ENCODE results near the gene METTL16.
"Not testable (repeated sequence)": the region's sequence is repeated elsewhere in the genome, so short reads cannot be mapped to it uniquely, and the experiment has no call there.

The METTL16 gene

DNA sequence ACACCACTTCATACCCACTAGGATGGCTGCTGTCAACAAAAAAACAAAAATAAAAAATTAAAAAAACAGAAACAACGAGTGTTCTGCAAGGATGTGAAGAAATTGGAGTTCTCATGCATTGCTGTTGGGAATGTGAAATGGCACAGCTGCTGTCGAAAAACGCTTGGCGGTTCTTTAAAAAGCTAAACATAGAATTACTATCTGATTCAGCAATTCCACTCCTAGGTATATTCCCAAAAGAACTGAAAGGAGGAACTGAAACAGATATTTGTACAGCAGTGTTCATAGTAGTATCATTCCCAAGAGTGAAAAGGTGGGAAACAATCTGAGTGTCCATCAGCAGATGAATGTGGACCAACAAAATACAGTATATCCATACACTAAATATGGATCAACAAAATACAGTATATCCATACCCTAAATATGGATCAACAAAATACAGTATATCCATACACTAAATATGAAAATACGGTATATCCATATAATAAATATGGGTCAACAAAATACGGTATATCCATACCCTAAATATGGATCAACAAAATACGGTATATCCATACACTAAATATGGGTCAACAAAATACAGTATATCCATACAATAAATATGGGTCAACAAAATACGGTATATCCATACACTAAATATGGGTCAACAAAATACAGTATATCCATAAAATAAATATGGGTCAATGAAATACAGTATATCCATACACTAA, 8.7 kb downstream of the METTL16 start:
- DNase-seq = no peak

GRCh38 chr17:2500446-2500845, 11.2 kb downstream of the METTL16 start:
- DNase-seq = no peak

DNA sequence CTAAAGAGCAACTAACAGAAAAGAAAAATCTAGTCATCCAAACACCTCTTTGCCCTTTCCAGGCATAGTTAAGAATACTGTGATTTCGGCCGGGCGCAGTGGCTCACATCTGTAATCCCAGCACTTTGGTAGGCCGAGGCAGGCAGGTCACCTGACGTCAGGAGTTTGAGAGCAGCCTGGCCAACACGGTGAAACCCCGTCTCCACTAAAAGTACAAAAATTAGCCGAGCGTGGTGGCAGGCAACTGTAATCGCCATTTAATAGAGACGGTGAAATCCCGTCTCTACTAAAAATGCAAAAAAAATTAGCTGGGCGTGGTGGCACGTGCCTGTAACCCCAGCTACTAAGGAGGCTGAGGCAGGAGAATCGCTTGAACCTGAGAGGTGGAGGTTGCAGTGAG, 22.4 kb downstream of the METTL16 start:
- not testable (repeated sequence) for DNase-seq

DNA sequence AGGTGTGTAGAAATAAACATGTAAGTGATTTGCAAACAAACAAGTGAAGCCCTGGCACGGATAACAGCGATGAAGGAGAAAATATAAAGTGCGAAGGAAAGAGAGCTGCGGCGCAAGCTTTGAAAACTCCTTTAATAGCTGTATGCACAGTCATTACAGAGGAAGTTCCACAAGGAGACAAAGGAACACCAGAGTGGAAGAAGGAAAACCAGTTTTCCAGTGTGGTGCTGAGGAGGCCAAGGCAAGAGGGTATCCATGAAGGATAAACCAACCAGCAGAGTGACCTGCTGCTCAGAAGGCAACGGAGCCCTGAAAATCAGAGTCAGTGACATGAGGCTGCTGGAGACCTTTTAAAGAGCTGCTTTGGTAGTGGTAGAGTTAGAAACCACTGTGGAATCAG, 24.4 kb downstream of the METTL16 start:
- no peak for DNase-seq

DNA sequence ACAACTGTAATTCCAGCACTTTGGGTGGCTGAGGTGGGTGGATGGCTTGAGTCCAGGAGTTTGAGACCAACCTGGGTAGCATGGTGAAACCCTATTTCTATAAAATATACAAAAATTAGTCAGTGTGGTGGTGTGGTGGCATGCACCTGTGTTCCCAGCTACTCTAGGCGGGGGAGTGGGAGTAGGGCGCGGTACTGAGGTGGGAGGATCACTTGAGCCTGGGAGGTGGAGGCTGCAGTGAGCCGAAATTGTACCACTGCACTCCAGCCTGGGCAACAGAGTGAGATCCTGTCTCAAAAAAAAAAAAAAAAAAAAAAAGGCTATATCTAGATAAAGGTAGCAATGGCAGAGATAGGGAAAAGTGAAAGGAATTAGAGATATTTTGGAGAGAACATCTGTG, 25.0 kb downstream of the METTL16 start:
- not testable (repeated sequence) for DNase-seq

GRCh38 chr17:2485970-2486369, 25.7 kb downstream of the METTL16 start:
- DNase-seq = no peak

DNA sequence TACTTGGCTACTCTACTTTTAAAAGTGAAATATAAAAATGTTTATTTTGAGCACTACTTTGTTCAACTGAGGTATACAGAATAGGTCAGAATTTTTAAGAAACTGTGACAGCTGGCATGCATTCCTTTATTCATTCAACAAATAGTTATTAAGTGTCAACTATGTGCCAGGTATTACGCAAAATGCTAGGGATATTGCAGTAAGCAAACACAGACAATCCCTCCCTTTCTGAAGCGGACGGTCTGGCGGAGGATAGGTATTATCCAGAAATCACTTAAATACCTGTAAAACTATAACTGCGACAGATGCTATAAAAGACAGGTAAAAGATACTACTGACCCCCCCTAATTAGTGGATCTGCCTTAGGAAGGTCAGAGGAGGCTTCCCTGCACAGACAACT, 26.1 kb downstream of the METTL16 start:
- DNase-seq = no peak

DNA sequence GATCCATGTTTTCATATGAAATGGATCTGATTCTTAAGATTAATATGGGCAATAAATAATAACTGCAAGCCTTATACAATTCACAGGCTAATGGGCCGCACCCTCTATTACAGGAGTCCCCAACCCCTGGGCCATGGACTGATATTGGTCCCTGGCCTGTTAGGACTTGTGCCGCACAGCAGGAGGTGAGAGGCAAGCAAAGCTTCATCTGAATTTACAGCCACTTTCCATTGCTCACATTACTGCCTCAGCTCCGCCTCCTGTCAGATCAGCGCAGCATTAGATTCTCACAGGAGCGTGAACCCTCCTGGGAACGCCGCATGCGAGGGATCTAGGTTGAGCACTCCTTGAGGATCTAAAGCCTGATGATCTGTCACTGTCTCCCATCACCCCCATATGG, 26.8 kb downstream of the METTL16 start:
- DNase-seq = peak; percentile 70

DNA sequence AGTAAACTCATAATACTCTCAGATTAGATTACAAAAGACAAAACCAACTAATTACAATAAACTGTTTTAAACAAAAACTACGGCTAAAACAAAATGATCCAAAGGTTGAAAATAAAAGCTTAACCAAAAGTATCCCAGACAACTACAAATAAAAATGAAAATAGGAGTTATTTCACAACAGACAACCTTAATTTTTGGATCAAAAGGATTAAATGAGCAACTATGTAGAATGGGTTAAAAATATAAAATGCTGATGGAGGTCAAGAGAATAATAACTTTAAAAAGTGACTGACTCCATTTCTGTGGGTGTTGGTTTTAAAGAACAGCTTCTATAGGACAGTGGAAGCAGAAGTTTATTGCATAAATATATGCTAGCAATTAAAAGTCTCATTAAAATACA, 28.6 kb downstream of the METTL16 start:
- no peak for DNase-seq

- no peak for DNase-seq
These were observed 29.5 kb downstream of the METTL16 start for GRCh38 chr17:2482218-2482617.

GRCh38 chr17:2481760-2482159, 29.9 kb downstream of the METTL16 start:
- DNase-seq = no peak

- DNase-seq = no peak
These were observed 33.2 kb downstream of the METTL16 start for GRCh38 chr17:2478458-2478857.

DNA sequence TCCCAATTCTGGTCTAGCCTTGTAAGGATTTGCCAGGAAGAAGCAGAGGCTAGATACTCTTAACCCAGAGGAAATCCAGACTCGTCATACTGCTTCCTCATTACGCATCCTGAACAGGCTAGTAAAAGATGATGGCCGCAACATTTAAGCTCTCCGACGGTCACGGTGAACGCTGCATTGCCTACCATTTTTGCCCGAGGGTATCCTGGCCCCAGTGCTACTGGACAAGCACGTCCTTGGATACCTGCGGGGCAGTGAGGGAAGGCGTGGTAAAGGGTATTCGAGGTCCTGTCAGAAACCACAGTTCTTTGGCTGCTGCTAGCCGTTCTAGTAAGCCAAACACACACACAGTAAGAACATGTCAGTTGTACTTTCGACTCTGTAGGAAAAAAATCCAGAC, 36.6 kb downstream of the METTL16 start:
- DNase-seq = no peak

GRCh38 chr17:2474371-2474770, 37.3 kb downstream of the METTL16 start:
- no peak for DNase-seq

GRCh38 chr17:2468270-2468669, 43.4 kb downstream of the METTL16 start:
- DNase-seq = no peak

- no peak for DNase-seq
These were observed 44.8 kb downstream of the METTL16 start for GRCh38 chr17:2466931-2467330.

- no peak for DNase-seq
These were observed 49.2 kb downstream of the METTL16 start for GRCh38 chr17:2462481-2462880.

GRCh38 chr17:2459917-2460271, 51.8 kb downstream of the METTL16 start:
- DNase-seq = no peak

GRCh38 chr17:2457913-2458312, 53.8 kb downstream of the METTL16 start:
- no peak for DNase-seq

DNA sequence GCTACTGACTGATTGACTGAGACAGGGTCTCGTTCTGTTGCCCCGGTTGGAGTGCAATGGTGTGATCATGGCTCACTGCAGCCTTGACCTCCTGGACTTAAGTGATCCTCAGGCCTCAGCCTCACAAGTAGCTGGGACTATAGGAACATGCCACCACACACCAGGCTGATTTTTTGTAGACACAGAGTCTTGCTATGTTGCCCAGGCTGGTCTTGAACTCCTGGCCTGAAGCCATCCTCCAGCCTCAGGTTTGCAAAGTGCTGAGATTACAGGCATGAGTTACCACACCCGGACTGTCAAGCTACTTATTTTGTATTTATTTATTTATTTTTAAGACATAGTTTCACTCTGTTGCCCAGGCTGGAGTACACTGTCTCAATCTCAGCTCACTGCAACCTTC, 55.2 kb downstream of the METTL16 start:
- no peak for DNase-seq

GRCh38 chr17:2455956-2456355, 55.7 kb downstream of the METTL16 start:
- no peak for DNase-seq

DNA sequence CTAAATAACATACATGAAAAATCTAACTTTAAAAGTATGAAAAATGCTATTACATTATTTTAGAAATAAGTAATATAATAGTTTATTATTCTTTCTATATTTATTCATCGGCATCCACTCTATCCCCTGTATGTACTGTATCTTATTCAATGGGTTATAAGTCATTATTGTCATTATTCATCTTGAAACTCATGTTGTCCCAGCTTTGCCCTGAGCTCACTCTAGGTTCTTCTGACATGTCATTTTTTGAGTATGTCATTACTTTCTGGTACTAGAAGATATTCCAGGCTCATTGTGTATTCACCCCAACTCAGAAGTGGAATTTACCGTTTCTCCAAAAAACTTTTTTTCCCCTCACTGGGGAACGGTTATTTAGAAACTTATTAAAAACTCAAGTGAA, 57.8 kb downstream of the METTL16 start:
- no peak for DNase-seq

DNA sequence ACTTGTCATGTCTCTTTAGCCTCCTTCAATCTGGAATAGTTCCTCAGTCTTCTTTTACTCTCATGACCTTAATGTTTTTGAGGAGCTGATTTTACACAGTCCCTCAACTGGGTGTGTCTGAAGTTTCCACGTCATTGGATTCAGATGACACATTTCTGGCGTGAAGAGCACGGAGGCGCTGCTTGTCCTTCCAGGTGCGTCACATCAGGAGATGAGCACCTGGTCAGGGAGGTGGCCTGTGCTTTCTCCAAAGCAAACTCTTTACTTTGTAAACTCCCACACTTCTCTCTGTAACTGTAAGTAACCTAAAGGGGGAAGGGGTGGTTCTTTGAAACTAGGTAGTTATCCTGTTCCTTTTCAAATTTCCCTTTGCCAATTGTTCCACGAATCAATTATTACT, 58.4 kb downstream of the METTL16 start:
- no peak for DNase-seq

DNA sequence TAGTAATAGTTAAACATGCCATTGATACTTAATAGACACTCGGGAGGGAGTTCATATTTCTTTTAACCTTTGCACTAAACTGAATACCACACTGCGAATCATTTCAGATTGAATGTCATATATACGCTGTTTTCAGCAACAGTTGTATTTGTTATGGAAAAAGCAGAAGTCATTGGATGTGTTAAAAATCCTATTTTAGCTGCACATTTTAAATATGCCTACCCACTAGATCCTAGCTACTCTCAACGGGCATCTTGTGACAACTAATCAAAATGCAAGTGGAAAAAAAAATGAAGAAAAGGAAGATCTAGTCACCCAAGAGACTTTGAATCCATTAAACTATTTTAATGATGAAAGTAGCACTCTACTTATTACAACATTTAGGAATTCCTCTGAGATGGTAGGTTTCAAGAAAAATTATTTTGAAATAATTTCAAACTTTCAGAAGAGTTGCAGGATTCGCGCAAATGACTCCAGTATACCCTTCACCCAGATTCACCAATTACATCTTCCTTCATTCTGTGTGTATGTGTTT, 59.4 kb downstream of the METTL16 start:
- no peak for DNase-seq

- DNase-seq = no peak
These were observed 61.6 kb downstream of the METTL16 start for GRCh38 chr17:2450016-2450650.
